ENCODE data around the gene TP53AIP1.

TP53AIP1 gene

DNA sequence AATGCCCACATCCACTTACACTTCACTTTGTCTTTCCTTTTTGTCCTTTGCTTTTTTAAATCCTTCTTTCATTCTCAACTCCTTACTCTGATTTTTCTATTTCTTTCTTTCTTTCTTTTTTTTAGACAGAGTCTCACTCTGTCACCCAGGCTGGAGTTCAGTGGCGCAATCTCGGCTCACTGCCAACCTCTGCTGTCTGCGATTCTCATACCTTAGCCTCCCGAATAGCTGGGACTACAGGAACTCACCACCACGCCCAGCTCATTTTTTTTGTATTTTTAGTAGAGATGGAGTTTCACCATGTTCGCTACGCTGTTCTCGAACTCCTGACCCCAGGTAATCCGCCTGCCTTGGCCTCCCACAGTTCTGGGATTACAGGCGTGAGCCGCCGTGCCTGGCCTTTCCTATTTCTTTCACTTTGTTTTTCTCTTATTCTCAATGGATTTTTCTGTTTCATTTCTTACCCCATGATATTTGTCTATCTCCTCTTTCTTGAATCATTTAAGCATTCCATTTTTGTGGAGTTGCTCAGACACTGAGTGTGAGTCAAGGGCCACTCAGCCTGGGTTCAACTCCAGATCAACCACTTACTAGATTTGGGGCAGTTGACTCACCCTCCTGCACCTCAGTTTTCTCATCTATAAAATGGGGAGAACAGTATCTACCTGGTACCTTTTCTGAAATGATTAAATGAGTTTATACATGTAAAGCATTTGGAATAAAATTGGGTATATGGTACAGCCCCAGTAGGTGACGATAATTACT, 43.9 kb downstream of the TP53AIP1 start:
- no peak for DNase-seq
- Histone ChIP-seq H3K36me3 (no peaks in the 10 kb centered on the region), H3K9me3 (ENCODE audit: severe bottlenecking) (no peaks in the 10 kb centered on the region), H3K27me3 (ENCODE audit: insufficient read depth, low read depth, severe bottlenecking) (no peaks in the 10 kb centered on the region), H3K4me3 (ENCODE audit: low read depth, low read length) (no peak overlapping the region), H3K27ac (no peak overlapping the region)
- TF ChIP-seq, protein P1, sequence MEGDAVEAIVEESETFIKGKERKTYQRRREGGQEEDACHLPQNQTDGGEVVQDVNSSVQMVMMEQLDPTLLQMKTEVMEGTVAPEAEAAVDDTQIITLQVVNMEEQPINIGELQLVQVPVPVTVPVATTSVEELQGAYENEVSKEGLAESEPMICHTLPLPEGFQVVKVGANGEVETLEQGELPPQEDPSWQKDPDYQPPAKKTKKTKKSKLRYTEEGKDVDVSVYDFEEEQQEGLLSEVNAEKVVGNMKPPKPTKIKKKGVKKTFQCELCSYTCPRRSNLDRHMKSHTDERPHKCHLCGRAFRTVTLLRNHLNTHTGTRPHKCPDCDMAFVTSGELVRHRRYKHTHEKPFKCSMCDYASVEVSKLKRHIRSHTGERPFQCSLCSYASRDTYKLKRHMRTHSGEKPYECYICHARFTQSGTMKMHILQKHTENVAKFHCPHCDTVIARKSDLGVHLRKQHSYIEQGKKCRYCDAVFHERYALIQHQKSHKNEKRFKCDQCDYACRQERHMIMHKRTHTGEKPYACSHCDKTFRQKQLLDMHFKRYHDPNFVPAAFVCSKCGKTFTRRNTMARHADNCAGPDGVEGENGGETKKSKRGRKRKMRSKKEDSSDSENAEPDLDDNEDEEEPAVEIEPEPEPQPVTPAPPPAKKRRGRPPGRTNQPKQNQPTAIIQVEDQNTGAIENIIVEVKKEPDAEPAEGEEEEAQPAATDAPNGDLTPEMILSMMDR (IDR thresholded peaks at IDR 0.05; ENCODE audit: low read depth, low read length): no peak

DNA sequence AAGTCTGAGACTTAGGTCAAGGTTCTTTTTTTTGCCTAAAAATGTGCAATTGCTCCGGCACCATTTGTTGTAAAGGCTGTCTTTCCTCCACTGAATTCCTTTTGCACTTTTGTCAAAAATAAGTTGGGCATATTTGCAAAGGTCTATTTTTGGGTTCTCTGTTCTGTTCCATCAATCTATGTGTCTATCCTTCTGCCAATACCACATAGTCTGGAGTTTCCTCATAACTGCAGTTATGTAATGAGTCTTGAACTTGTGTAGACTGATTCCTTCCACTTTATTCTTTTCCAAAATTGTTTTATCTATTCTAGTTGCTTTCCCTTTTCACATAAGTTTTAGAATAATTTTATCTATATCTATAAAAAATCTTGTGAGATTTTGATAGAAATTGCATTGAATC, 44.8 kb downstream of the TP53AIP1 start:
- no peak for DNase-seq
- H3K9me3 ChIP-seq (ENCODE audit: severe bottlenecking): no peaks in the 10 kb centered on the region
- no peak overlapping the region for H3K4me3 ChIP-seq (ENCODE audit: low read depth, low read length)
- H3K36me3 ChIP-seq: no peaks in the 10 kb centered on the region
- H3K27me3 ChIP-seq (ENCODE audit: insufficient read depth, low read depth, severe bottlenecking): no peaks in the 10 kb centered on the region
- no peak overlapping the region for H3K27ac ChIP-seq
- TF ChIP-seq, protein P1 (IDR thresholded peaks at IDR 0.05; ENCODE audit: low read depth, low read length): no peak

DNA sequence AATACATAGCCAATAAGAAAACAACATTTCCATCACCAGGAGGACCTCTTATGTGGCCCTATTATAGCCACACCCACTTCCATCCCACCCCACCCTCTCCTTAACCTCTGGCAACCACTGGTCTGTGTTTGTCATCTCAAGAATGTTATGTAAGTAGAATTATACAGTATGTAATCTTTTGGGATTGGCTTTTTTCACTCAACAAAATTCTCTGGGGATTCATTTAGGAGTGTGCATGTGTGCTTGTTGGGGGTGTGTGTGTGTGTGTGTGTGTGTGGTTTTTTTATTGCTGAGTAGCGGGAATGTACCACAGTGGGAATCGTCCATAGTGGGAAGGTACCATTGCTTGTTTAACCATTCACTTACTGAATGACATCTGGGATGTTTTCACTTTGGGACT, 46.3 kb downstream of the TP53AIP1 start:
- TF ChIP-seq, protein P1 (IDR thresholded peaks at IDR 0.05; ENCODE audit: low read depth, low read length): no peak
- Histone ChIP-seq H3K27ac (no peak overlapping the region), H3K36me3 (no peaks in the 10 kb centered on the region), H3K27me3 (ENCODE audit: insufficient read depth, low read depth, severe bottlenecking) (peaks cover 13% of the 10 kb centered on the region), H3K9me3 (ENCODE audit: severe bottlenecking) (no peaks in the 10 kb centered on the region), H3K4me3 (ENCODE audit: low read depth, low read length) (no peak overlapping the region)
- no peak for DNase-seq

DNA sequence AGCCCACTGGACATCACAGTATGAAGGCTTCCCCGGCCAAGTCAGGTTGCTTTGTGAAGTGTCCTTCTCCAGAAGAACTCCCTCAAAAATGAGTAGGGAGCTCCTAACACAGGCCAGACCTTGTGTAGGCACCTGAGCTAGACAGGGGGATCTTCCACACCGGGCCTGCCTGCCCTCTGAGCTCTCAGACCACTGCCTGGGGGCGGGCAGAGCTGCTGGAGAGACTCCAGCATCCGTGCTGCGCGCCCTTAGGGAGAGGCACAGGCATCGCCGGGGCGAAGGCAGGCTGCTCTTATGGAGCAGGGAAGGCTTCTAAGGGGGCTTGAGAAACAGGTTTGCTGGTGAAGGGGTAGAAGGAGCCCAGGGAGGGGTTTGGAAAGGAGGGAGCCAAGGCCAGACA, 47.1 kb downstream of the TP53AIP1 start:
- Histone ChIP-seq H3K4me3 (ENCODE audit: low read depth, low read length) (no peak overlapping the region), H3K27ac (no peak overlapping the region), H3K9me3 (ENCODE audit: severe bottlenecking) (no peaks in the 10 kb centered on the region), H3K27me3 (ENCODE audit: insufficient read depth, low read depth, severe bottlenecking) (peaks cover 18% of the 10 kb centered on the region), H3K36me3 (no peaks in the 10 kb centered on the region)
- TF ChIP-seq, protein P1 (IDR thresholded peaks at IDR 0.05; ENCODE audit: low read depth, low read length): no peak
- no peak for DNase-seq

DNA sequence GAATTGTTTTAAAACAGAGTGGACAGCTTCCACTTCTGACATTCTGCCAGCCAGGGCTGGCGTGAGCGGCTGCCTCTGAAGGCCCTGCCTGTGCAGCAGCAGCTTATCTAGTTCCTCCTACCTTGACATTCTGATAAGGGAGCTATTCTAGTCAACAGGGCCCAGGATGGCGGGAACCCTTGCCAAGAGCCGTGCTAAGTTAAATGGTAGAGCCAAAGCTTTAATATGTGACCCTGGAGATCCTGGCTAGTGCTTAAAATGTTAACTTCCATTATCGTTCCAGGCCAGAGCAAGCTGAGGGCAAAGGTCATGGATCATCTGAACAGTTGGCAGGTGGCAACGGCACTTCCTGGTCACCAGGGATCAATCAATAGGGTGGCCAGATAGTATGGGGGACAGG, 48.0 kb downstream of the TP53AIP1 start:
- Histone ChIP-seq H3K4me3 (ENCODE audit: low read depth, low read length) (no peak overlapping the region), H3K9me3 (ENCODE audit: severe bottlenecking) (no peaks in the 10 kb centered on the region), H3K27me3 (ENCODE audit: insufficient read depth, low read depth, severe bottlenecking) (peaks cover 26% of the 10 kb centered on the region), H3K27ac (no peak overlapping the region), H3K36me3 (no peaks in the 10 kb centered on the region)
- TF ChIP-seq, protein P1 (IDR thresholded peaks at IDR 0.05; ENCODE audit: low read depth, low read length): no peak
- no peak for DNase-seq

DNA sequence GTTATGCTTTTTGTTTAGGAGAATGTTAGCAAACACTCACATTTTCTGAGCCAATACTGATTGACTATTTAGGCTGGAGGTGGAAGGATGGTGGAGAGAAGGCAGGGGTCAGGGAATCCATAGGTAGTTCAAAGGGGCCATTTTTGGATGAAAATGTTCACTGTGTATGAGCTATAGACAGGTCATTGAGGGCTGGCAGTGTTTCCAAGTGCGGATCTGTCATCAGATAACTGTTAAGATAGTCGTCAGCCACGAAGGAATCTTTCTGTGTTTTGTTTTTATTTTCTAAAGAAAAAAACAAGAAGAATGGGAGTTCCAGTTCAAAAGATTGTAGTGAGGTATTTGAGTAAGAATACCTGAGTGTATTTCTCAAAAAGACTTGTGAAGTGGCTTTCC, 48.4 kb downstream of the TP53AIP1 start:
- Histone ChIP-seq H3K27me3 (ENCODE audit: insufficient read depth, low read depth, severe bottlenecking) (peaks cover 26% of the 10 kb centered on the region), H3K36me3 (no peaks in the 10 kb centered on the region), H3K27ac (no peak overlapping the region), H3K9me3 (ENCODE audit: severe bottlenecking) (no peaks in the 10 kb centered on the region), H3K4me3 (ENCODE audit: low read depth, low read length) (no peak overlapping the region)
- no peak for DNase-seq
- TF ChIP-seq, protein P1 (IDR thresholded peaks at IDR 0.05; ENCODE audit: low read depth, low read length): no peak
